Measurements from ENCODE around the gene CD276.

DNA sequence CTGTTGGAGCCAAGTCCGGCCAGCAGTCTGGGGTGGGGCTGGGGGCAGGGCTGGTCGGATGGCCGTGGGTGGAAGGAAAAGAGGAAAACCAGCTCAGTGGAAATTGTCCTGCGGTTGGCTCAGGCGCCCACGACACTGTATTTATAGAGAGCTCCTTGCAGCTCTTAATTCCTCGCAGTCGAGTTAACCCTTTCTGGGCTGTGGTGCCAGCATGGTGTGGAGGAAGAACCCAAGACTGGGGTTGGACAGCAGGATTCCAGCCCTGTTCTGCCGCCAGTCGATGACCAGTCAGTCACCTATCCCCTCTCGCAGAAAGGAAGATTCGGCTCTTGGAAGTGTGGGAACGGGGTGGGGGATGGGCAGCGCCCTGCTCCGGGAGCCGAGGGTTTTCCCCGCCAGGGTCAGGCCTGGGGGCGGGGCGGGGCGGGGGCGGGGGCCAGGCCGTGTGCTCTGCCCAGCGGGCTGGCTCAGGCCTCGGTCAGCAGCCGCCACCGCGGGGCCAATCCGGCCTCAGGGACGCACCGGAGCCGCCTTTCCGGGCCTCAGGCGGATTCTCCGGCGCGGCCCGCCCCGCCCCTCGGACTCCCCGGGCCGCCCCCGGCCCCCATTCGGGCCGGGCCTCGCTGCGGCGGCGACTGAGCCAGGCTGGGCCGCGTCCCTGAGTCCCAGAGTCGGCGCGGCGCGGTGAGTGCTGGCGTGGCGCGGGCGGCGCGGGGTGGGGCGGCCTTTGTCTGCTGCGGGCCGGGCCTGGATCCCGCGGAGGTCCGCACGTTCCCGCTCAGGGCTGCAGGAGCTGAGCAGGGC lies at the start of gene CD276:
- TF ChIP-seq POLR2A (IDR thresholded peaks at IDR 0.05) = no peak
- TF ChIP-seq, protein P1, sequence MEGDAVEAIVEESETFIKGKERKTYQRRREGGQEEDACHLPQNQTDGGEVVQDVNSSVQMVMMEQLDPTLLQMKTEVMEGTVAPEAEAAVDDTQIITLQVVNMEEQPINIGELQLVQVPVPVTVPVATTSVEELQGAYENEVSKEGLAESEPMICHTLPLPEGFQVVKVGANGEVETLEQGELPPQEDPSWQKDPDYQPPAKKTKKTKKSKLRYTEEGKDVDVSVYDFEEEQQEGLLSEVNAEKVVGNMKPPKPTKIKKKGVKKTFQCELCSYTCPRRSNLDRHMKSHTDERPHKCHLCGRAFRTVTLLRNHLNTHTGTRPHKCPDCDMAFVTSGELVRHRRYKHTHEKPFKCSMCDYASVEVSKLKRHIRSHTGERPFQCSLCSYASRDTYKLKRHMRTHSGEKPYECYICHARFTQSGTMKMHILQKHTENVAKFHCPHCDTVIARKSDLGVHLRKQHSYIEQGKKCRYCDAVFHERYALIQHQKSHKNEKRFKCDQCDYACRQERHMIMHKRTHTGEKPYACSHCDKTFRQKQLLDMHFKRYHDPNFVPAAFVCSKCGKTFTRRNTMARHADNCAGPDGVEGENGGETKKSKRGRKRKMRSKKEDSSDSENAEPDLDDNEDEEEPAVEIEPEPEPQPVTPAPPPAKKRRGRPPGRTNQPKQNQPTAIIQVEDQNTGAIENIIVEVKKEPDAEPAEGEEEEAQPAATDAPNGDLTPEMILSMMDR (IDR thresholded peaks at IDR 0.05) = peak in 1 of 7 experiments; percentile 1
- TF ChIP-seq EP300 (IDR thresholded peaks at IDR 0.05) = no peak
